ENCODE measurements around the gene KPTN. TPM values are rescaled to one million over a fixed set of nuclear protein-coding genes. Genes with fewer than 3 reads are reported as not detected.
A peak's percentile ranks its signal among the peaks of the same experiment; 100 is the strongest.

The KPTN gene
- total and polyA plus RNA-seq, 4 donors: 7.1 to 29.0 (median 17.5) TPM

- Histone ChIP-seq H3K9me3 (ENCODE audit: control insufficient read depth, insufficient read depth, low read length) (no peaks in the 10 kb centered on the region), H3K4me1 (ENCODE audit: control insufficient read depth, insufficient read depth, low read length) (peaks cover 39% of the 10 kb centered on the region), H3K27me3 (ENCODE audit: control insufficient read depth, insufficient read depth, low read length) (peaks cover 27% of the 10 kb centered on the region), H3K4me3 (ENCODE audit: low read depth, low read length) (no peak overlapping the region), H3K36me3 (ENCODE audit: control insufficient read depth, insufficient read depth, low read length) (peaks cover 5% of the 10 kb centered on the region), H3K27ac (ENCODE audit: low read depth, low read length) (no peak overlapping the region)
- no peak for DNase-seq (ENCODE audit: low read depth in 4 of 6, low spot score in 6 of 6)
Observed at GRCh38 chr19:47432499-47432898, 51.5 kb downstream of the KPTN start.

GRCh38 chr19:47432091-47432490 lies 51.9 kb downstream of the KPTN start:
- H3K4me3 ChIP-seq (ENCODE audit: low read depth, low read length): no peak overlapping the region
- no peak overlapping the region for H3K27ac ChIP-seq (ENCODE audit: low read depth, low read length)
- no peak for DNase-seq (ENCODE audit: low read depth in 4 of 6, low spot score in 6 of 6)
- H3K36me3 ChIP-seq (ENCODE audit: control insufficient read depth, insufficient read depth, low read length): peaks cover 5% of the 10 kb centered on the region
- H3K9me3 ChIP-seq (ENCODE audit: control insufficient read depth, insufficient read depth, low read length): no peaks in the 10 kb centered on the region
- 77% methylated on average over 18 of the region's 18 CpGs for WGBS (ENCODE audit: insufficient coverage)
- peaks cover 27% of the 10 kb centered on the region for H3K27me3 ChIP-seq (ENCODE audit: control insufficient read depth, insufficient read depth, low read length)
- H3K4me1 ChIP-seq (ENCODE audit: control insufficient read depth, insufficient read depth, low read length): peaks cover 42% of the 10 kb centered on the region

DNA sequence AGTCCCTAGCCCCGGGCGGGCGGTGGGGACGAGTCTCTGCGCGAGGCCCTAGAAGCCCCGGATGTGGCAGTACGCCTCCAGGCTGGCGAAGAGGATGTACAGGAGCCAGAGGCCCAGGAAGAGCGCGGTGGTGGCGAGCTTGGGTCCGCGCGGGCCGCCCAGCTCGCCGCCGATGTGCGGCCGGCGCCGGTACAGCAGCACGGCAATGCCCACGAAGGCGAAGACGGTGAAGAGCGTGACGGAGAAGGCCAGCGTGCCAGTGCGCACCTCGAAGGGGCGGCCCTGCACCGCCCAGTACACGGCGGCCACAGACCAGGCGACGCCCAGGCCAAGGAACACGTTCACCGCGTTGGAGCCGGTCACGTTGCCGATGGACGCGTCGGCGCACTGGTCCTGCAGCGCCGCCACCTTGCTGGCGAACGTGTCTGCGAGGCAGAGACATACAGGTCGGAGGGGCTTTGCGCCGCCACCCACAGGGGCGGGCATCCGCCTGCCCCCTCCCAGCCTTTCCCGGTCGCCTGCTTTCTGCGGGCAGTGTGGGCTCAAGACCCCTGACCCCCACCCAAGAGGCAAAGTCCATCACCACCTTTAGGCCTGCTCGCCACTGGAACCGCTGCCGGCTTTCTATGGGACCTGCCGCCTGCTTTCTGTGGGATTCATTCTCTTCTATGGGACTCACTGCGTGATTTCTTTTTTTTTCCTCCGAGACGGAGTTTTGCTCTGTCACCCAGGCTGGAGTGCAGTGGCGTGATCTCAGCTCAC lies 53.8 kb downstream of the KPTN start:
- Histone ChIP-seq H3K36me3 (ENCODE audit: control insufficient read depth, insufficient read depth, low read length) (peaks cover 5% of the 10 kb centered on the region), H3K27me3 (ENCODE audit: control insufficient read depth, insufficient read depth, low read length) (peaks cover 27% of the 10 kb centered on the region), H3K27ac (ENCODE audit: low read depth, low read length) (no peak overlapping the region), H3K4me3 (ENCODE audit: low read depth, low read length) (no peak overlapping the region), H3K9me3 (ENCODE audit: control insufficient read depth, insufficient read depth, low read length) (no peaks in the 10 kb centered on the region), H3K4me1 (ENCODE audit: control insufficient read depth, insufficient read depth, low read length) (peaks cover 39% of the 10 kb centered on the region)
- DNase-seq (ENCODE audit: low read depth in 4 of 6, low spot score in 6 of 6): peak in 2 of 6 donors; percentile 39 to 66
- 8% methylated on average over 69 of the region's 69 CpGs for WGBS (ENCODE audit: insufficient coverage)

DNA sequence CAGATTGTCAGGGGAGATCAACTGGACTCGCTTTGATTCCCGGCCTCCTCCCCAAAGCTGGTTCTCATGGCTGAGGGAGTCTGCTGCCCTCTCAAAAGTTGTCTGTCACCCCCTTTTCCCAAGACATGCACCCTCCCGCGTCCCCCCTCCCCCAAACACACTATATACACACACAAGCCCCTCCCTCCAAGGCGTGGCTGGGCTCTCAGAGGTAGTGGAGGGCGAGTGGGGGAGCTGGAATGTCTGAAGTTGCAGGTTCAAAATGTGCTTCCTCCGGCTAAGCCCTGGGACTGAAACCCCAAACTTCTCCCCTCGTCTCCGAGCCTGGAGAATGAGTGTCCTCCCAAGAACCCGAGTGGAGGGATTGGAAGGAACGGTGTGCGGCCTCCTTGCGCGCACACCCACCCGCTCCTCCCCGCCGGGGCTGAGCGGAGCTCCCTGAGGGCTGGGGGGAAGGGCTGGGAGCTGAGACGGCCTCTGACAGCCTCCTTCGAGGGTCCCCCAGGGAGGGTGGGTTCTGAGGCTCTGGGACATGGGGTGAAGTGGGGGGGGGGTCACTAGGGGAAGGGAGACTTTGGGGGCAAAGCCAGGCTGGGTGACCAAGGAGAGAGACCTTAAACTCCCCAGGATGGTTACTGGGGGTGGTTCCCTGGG lies 54.8 kb downstream of the KPTN start:
- H3K27ac ChIP-seq (ENCODE audit: low read depth, low read length): no peak overlapping the region
- H3K4me3 ChIP-seq (ENCODE audit: low read depth, low read length): no peak overlapping the region
- peaks cover 39% of the 10 kb centered on the region for H3K4me1 ChIP-seq (ENCODE audit: control insufficient read depth, insufficient read depth, low read length)
- 19% methylated on average over 4 of the region's 20 CpGs for WGBS (ENCODE audit: insufficient coverage)
- peaks cover 27% of the 10 kb centered on the region for H3K27me3 ChIP-seq (ENCODE audit: control insufficient read depth, insufficient read depth, low read length)
- no peaks in the 10 kb centered on the region for H3K9me3 ChIP-seq (ENCODE audit: control insufficient read depth, insufficient read depth, low read length)
- H3K36me3 ChIP-seq (ENCODE audit: control insufficient read depth, insufficient read depth, low read length): peaks cover 5% of the 10 kb centered on the region
- no peak for DNase-seq (ENCODE audit: low read depth in 4 of 6, low spot score in 6 of 6)

DNA sequence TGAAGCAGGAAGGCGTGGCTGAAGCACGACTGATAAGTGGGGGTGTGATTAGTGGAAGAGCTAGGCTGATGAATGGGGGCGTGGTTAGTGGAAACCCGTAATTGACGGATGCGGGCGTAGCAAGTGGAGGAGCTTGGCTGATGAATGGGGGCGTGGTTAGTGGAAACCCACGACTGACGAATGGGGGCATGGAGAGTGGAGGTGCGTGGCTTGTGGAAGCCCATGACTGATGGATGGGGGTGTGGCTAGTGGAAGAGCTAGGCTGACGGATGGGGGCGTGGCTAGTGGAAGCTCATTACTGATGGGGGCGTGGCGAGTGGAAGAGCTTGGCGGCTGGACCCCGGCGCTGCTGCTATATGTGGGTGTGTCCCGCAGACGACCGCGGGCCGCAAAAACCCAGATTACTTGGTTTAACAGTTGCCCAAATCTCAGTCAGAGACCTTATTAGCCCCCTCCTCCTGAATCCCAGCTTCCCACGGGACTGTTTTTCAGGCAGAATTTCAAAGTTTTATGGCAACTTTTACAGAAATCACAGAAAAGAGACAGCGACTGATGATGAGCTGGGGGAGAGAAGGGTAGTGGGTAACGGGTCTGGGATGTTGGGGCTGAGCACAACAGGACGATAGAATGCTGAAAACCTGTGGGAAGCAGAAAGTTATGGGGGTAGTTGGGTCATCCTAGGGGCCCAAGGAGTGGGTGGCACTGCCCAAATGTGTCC lies 55.7 kb downstream of the KPTN start:
- under 1% methylated on average over 26 of the region's 27 CpGs for WGBS (ENCODE audit: insufficient coverage)
- Histone ChIP-seq H3K27ac (ENCODE audit: low read depth, low read length) (peak overlapping the region; percentile 58), H3K27me3 (ENCODE audit: control insufficient read depth, insufficient read depth, low read length) (peaks cover 27% of the 10 kb centered on the region), H3K4me1 (ENCODE audit: control insufficient read depth, insufficient read depth, low read length) (peaks cover 39% of the 10 kb centered on the region), H3K36me3 (ENCODE audit: control insufficient read depth, insufficient read depth, low read length) (peaks cover 5% of the 10 kb centered on the region), H3K9me3 (ENCODE audit: control insufficient read depth, insufficient read depth, low read length) (no peaks in the 10 kb centered on the region), H3K4me3 (ENCODE audit: low read depth, low read length) (peak overlapping the region; percentile 20)
- DNase-seq (ENCODE audit: low read depth in 4 of 6, low spot score in 6 of 6): peak; percentile 86 to 100 (median 96)

DNA sequence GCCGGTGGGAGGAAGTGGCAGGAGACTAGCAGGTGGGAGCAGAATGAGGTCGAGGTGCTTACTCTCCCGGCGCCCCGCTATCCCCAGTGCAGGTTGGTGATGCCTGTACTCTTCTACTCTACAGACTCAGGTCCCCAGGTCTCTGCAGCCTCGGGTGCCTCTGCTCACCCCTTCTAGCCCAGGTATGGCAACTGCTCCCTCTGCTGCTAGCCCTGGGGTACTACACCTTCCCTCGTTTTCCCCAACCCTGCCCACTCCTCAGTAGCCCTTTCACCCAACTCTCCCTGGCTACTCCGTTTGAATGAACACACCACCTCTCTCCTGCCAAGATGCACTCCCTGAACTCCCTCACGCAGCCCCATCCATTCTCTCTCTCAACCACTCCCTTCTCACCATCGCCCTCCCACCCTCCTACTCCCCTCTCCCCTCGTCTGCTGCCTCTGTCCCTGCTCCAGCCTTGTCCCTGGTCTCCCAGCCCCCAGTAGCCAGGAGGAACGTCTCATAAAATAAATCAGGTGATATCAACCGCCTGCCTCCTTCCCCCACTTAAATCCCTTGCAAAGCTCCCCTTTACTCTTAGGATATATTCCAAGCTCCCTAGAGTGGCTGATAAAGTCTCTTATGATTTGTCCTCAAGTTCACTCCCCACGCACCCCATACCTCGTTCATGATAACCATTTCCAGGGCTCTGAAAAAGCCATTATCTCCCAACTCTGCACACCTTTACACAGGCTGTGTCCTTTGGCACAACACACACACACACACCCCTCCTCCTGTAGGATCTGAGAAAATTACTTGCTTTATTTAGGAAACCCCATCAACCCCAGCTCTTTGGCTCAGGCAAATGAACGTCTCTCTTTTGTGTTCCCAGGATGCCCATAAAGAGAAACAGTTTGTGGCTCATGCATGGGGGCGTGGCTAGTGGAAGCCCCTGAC lies 56.5 kb downstream of the KPTN start:
- WGBS (ENCODE audit: insufficient coverage): 1% methylated on average over 17 of the region's 17 CpGs
- DNase-seq (ENCODE audit: low read depth in 4 of 6, low spot score in 6 of 6): peak in 5 of 6 donors; percentile 53 to 95 (median 69)
- H3K4me3 ChIP-seq (ENCODE audit: low read depth, low read length): peak overlapping the region; percentile 20

More for the DNA sequence above, 56.5 kb downstream of the KPTN start:
- Histone ChIP-seq H3K4me1 (ENCODE audit: control insufficient read depth, insufficient read depth, low read length) (peaks cover 39% of the 10 kb centered on the region), H3K9me3 (ENCODE audit: control insufficient read depth, insufficient read depth, low read length) (no peaks in the 10 kb centered on the region), H3K27me3 (ENCODE audit: control insufficient read depth, insufficient read depth, low read length) (peaks cover 30% of the 10 kb centered on the region), H3K36me3 (ENCODE audit: control insufficient read depth, insufficient read depth, low read length) (peaks cover 5% of the 10 kb centered on the region), H3K27ac (ENCODE audit: low read depth, low read length) (peak overlapping the region; percentile 58)

Other genes starting within 250 kb of the KPTN start
- 1 to 10 TPM; 4.3 to 9.7 TPM for gene CCDC9, start 227.7 kb downstream of the KPTN start, total RNA-seq
- gene CCDC9, start 227.7 kb downstream of the KPTN start, polyA plus RNA-seq (ENCODE audit: insufficient read length in 2 of 2): 10 to 100 TPM; 20.4 to 25.3 TPM
- 1 to 10 TPM; 1.6 to 9.6 TPM for gene INAFM1, start 209.3 kb downstream of the KPTN start, total RNA-seq
- 10 to 100 TPM; 23.0 to 29.2 TPM for gene INAFM1, start 209.3 kb downstream of the KPTN start, polyA plus RNA-seq (ENCODE audit: insufficient read length in 2 of 2)
- gene C5AR1, start 174.4 kb downstream of the KPTN start, total RNA-seq: 1 to 10 TPM; 2.0 to 4.8 TPM
- 1 to 10 TPM; 3.0 to 3.5 TPM for gene C5AR1, start 174.4 kb downstream of the KPTN start, polyA plus RNA-seq (ENCODE audit: insufficient read length in 2 of 2)
- 1 to 10 TPM in 1 of 2 donors, under 1 TPM in 1; 0.99 to 1.8 TPM for gene C5AR2, start 152.0 kb downstream of the KPTN start, total RNA-seq
- under 1 TPM; 0.49 to 0.51 TPM for gene C5AR2, start 152.0 kb downstream of the KPTN start, polyA plus RNA-seq (ENCODE audit: insufficient read length in 2 of 2)
- gene DHX34, start 134.9 kb downstream of the KPTN start, total RNA-seq: 10 to 100 TPM in 1 of 2 donors, 1 to 10 TPM in 1; 7.1 to 11.1 TPM
- gene DHX34, start 134.9 kb downstream of the KPTN start, polyA plus RNA-seq (ENCODE audit: insufficient read length in 2 of 2): 10 to 100 TPM; 17.9 to 18.9 TPM
- gene MEIS3, start 64.7 kb downstream of the KPTN start, total RNA-seq: 10 to 100 TPM; 35.4 to 48.1 TPM
- gene MEIS3, start 64.7 kb downstream of the KPTN start, polyA plus RNA-seq (ENCODE audit: insufficient read length in 2 of 2): 100 to 1,000 TPM; 115 to 117 TPM
- gene SLC8A2, start 12.3 kb downstream of the KPTN start, total RNA-seq: 10 to 100 TPM in 1 of 2 donors, 1 to 10 TPM in 1; 3.2 to 22.9 TPM
- gene SLC8A2, start 12.3 kb downstream of the KPTN start, polyA plus RNA-seq (ENCODE audit: insufficient read length in 2 of 2): 10 to 100 TPM; 24.0 to 37.5 TPM
- 10 to 100 TPM; 60.6 to 69.6 TPM for gene NAPA, start 30.8 kb upstream of the KPTN start, total RNA-seq
- 100 to 1,000 TPM; 192 to 203 TPM for gene NAPA, start 30.8 kb upstream of the KPTN start, polyA plus RNA-seq (ENCODE audit: insufficient read length in 2 of 2)
- under 1 TPM; 0.22 to 0.50 TPM for gene ZNF541, start 88.9 kb upstream of the KPTN start, total RNA-seq
- gene ZNF541, start 88.9 kb upstream of the KPTN start, polyA plus RNA-seq (ENCODE audit: insufficient read length in 2 of 2): under 1 TPM; 0.41 to 0.59 TPM
- 1 to 10 TPM; 2.7 to 4.7 TPM for gene BICRA, start 124.9 kb upstream of the KPTN start, total RNA-seq
- 10 to 100 TPM; 19.0 to 24.4 TPM for gene BICRA, start 124.9 kb upstream of the KPTN start, polyA plus RNA-seq (ENCODE audit: insufficient read length in 2 of 2)
- 10 to 100 TPM; 17.1 to 23.5 TPM for gene EHD2, start 229.2 kb upstream of the KPTN start, total RNA-seq
- gene EHD2, start 229.2 kb upstream of the KPTN start, polyA plus RNA-seq (ENCODE audit: insufficient read length in 2 of 2): 10 to 100 TPM; 16.0 to 26.4 TPM